Sigmoid colon (tissue), 7 donors: ENCODE measurements around the gene NOC2L. TPM values are rescaled to one million over a fixed set of nuclear protein-coding genes. Genes with fewer than 3 reads are reported as not detected.

Experiments
- DNase-seq: peaks from one replicate; pipeline ENCODE4 v3.0.0-alpha.2; 2019
- H3K27ac ChIP-seq, 4 donors: fragments of 200-600 bp; sonication (generic); one replicate each; pipeline ENCODE4 v1.5.1; 2016 to 2019; ENCODE audit warnings: mild to moderate bottlenecking in 1 of 4
- H3K27me3 ChIP-seq, 3 donors: fragments of 200-600 bp; sonication (generic); one replicate each; pipeline ENCODE4 v1.5.1; 2019; ENCODE audit warnings: mild to moderate bottlenecking in 1 of 3
- H3K36me3 ChIP-seq, 4 donors: fragments of 200-600 bp; sonication (generic); one replicate each; pipeline ENCODE4 v1.5.1; 2016 to 2019
- H3K4me1 ChIP-seq, 4 donors: fragments of 200-600 bp; sonication (generic); one replicate each; pipeline ENCODE4 v1.5.1; 2017 to 2019
- H3K4me3 ChIP-seq, 4 donors: fragments of 200-600 bp; sonication (generic); one replicate each; pipeline ENCODE4 v1.5.1; 2017 to 2019; ENCODE audit warnings: mild to moderate bottlenecking in 2 of 4, moderate library complexity in 1 of 4
- H3K9me3 ChIP-seq, 4 donors: fragments of 200-600 bp in 3 of 4; sonication (generic) in 3 of 4; one replicate each; pipeline versions ENCODE4 v1.5.1 to v1.6.1; 2013 to 2019
- CTCF ChIP-seq, 4 experiments: fragments of 450-650 bp in 3 of 4; fragments of 200-600 bp in 1 of 4; IDR thresholded peaks; one replicate each; pipeline ENCODE4 v1.5.1; 2016 to 2019; ENCODE audit warnings: antibody characterized with exemption in 4 of 4, mild to moderate bottlenecking in 3 of 4, moderate library complexity in 2 of 4
- EP300 ChIP-seq, 4 donors: sonication (generic); formaldehyde crosslinking; IDR thresholded peaks; one replicate each; pipeline ENCODE4 v1.6.1; 2017; ENCODE audit warnings: antibody characterized with exemption in 4 of 4
- POLR2A ChIP-seq, 2 donors: fragments of 450-650 bp; IDR thresholded peaks; one replicate each; pipeline ENCODE4 v1.6.1; 2016; ENCODE audit warnings: antibody characterized with exemption in 2 of 2, mild to moderate bottlenecking in 2 of 2, moderate library complexity in 2 of 2
- POLR2AphosphoS5 ChIP-seq, 4 donors: sonication (generic); formaldehyde crosslinking; IDR thresholded peaks; one replicate each; pipeline ENCODE4 v1.6.1; 2017; ENCODE audit warnings: antibody characterized with exemption in 4 of 4
- WGBS, 2 donors: extraction: QIAGEN DNeasy Blood & Tissue Kit; methylation state at CpG; one replicate each; pipeline ENCODE4 v1.1.7; 2013; 5-methylcytosine and 5-hydroxymethylcytosine counted together
- intact Hi-C: fragments of 100-400 bp; cut with DNase I; formaldehyde crosslinking; loops from one replicate; pipeline ENCODE4 v1.15.1; 2023
- polyA plus RNA-seq, 3 donors: library from polyadenylated mRNA; stranded (reverse); fragments of 200-250 nt; gene quantifications; one replicate each; pipeline ENCODE4 v1.2.3, GENCODE V29; 2013
- total RNA-seq, 4 donors: library from RNA; depleted of rRNA; stranded (reverse); fragments of >200 nt; gene quantifications; one replicate each; pipeline ENCODE4 v1.1.0, GENCODE V29; 2016
- donor health status: healthy with polysubstance abuse.
- donor health status: Bipolar disorder and iron deficiency.
- donor health status: healthy.

The NOC2L gene
- total and polyA plus RNA-seq, 7 donors: 25.4 to 81.6 (median 27.1) TPM

GRCh38 chr1:919271-919872, 39.7 kb downstream of the NOC2L start:
- H3K9me3 ChIP-seq: no peaks in the 10 kb centered on the region
- no peak for DNase-seq
- no peaks in the 10 kb centered on the region for H3K36me3 ChIP-seq
- no peak overlapping the region for H3K4me3 ChIP-seq
- H3K4me1 ChIP-seq: peaks cover 0 to 53% (median 44%) of the 10 kb centered on the region in 4 donors
- TF ChIP-seq EP300 (IDR thresholded peaks at IDR 0.05): no peak
- intact Hi-C loops: no loop called here
- no peak overlapping the region for H3K27ac ChIP-seq
- WGBS, 2 donors: 44 to 80% methylated on average over 29 of the region's 29 CpGs
- H3K27me3 ChIP-seq: peaks cover 2 to 67% (median 21%) of the 10 kb centered on the region in 3 donors

GRCh38 chr1:918843-919242, 40.2 kb downstream of the NOC2L start:
- peaks cover 0 to 66% (median 21%) of the 10 kb centered on the region in 3 donors for H3K27me3 ChIP-seq
- H3K27ac ChIP-seq: no peak overlapping the region
- 47 to 75% methylated on average over 6 of the region's 6 CpGs for WGBS, 2 donors
- H3K36me3 ChIP-seq: no peaks in the 10 kb centered on the region
- H3K4me3 ChIP-seq: no peak overlapping the region
- intact Hi-C loops: no loop called here
- no peak for DNase-seq
- H3K9me3 ChIP-seq: no peaks in the 10 kb centered on the region
- TF ChIP-seq POLR2AphosphoS5 (IDR thresholded peaks at IDR 0.05) (no peak), EP300 (IDR thresholded peaks at IDR 0.05) (no peak), POLR2A (IDR thresholded peaks at IDR 0.05) (no peak), CTCF (IDR thresholded peaks at IDR 0.05) (no peak)
- peaks cover 0 to 48% (median 42%) of the 10 kb centered on the region in 4 donors for H3K4me1 ChIP-seq

GRCh38 chr1:918353-918752, 40.7 kb downstream of the NOC2L start:
- WGBS, 2 donors: 64 to 81% methylated on average over 15 of the region's 15 CpGs
- Histone ChIP-seq H3K36me3 (no peaks in the 10 kb centered on the region), H3K27ac (no peak overlapping the region), H3K4me3 (no peak overlapping the region), H3K9me3 (no peaks in the 10 kb centered on the region), H3K4me1 (peaks cover 0 to 44% (median 39%) of the 10 kb centered on the region in 4 donors), H3K27me3 (peaks cover 0 to 68% (median 21%) of the 10 kb centered on the region in 3 donors)
- intact Hi-C loops: no loop called here
- TF ChIP-seq POLR2AphosphoS5 (IDR thresholded peaks at IDR 0.05): no peak
- TF ChIP-seq EP300 (IDR thresholded peaks at IDR 0.05): no peak
- TF ChIP-seq CTCF (IDR thresholded peaks at IDR 0.05): no peak
- no peak for TF ChIP-seq POLR2A (IDR thresholded peaks at IDR 0.05)
- no peak for DNase-seq

GRCh38 chr1:917466-918091, 41.5 kb downstream of the NOC2L start:
- peaks cover 0 to 36% (median 33%) of the 10 kb centered on the region in 4 donors for H3K4me1 ChIP-seq
- H3K27ac ChIP-seq: no peak overlapping the region
- TF ChIP-seq POLR2A (IDR thresholded peaks at IDR 0.05) (no peak), POLR2AphosphoS5 (IDR thresholded peaks at IDR 0.05) (no peak), EP300 (IDR thresholded peaks at IDR 0.05) (no peak), CTCF (IDR thresholded peaks at IDR 0.05) (no peak)
- H3K36me3 ChIP-seq: no peaks in the 10 kb centered on the region
- WGBS, 2 donors: 12 to 64% methylated on average over 22 of the region's 22 CpGs
- H3K4me3 ChIP-seq: no peak overlapping the region
- no peaks in the 10 kb centered on the region for H3K9me3 ChIP-seq
- intact Hi-C loops: no loop called here
- no peak for DNase-seq
- H3K27me3 ChIP-seq: peaks cover 0 to 65% (median 21%) of the 10 kb centered on the region in 3 donors

- Histone ChIP-seq H3K9me3 (no peaks in the 10 kb centered on the region), H3K27ac (no peak overlapping the region), H3K27me3 (peaks cover 0 to 63% (median 21%) of the 10 kb centered on the region in 3 donors), H3K36me3 (no peaks in the 10 kb centered on the region), H3K4me1 (peaks cover 0 to 36% (median 33%) of the 10 kb centered on the region in 4 donors), H3K4me3 (no peak overlapping the region)
- intact Hi-C loops: no loop called here
- DNase-seq: no peak
- 11 to 62% methylated on average over 7 of the region's 7 CpGs for WGBS, 2 donors
- TF ChIP-seq POLR2AphosphoS5 (IDR thresholded peaks at IDR 0.05) (no peak), CTCF (IDR thresholded peaks at IDR 0.05) (no peak), POLR2A (IDR thresholded peaks at IDR 0.05) (no peak), EP300 (IDR thresholded peaks at IDR 0.05) (no peak)
These were observed 42.0 kb downstream of the NOC2L start for GRCh38 chr1:917076-917459.
